NCI-H526 treated with DMSO at 0.1 percent for 48 hours (cell line): ENCODE results near the gene TMEM63C.
A peak's percentile ranks its signal among the peaks of the same experiment; 100 is the strongest.

Experiments
- DNase-seq: peaks from one replicate; lab custom pipeline; 2025; lab: John Stamatoyannopoulos, UW

The TMEM63C gene

GRCh38 chr14:77253333-77254190 lies 72.0 kb downstream of the TMEM63C start:
- DNase-seq, result no peak

- DNase-seq, result no peak
Observed at GRCh38 chr14:77256694-77257093, 75.1 kb downstream of the TMEM63C start.

- DNase-seq, result no peak
Observed at GRCh38 chr14:77257700-77258099, 76.1 kb downstream of the TMEM63C start.

- DNase-seq, result no peak
Observed at GRCh38 chr14:77258566-77258965, 77.0 kb downstream of the TMEM63C start.

- DNase-seq, result no peak
Observed at GRCh38 chr14:77259025-77259715, 77.6 kb downstream of the TMEM63C start.

- DNase-seq, result no peak
Observed at GRCh38 chr14:77260199-77260598, 78.6 kb downstream of the TMEM63C start.

GRCh38 chr14:77260631-77261030 lies 79.0 kb downstream of the TMEM63C start:
- no peak for DNase-seq

- DNase-seq, result no peak
Observed at GRCh38 chr14:77264466-77265186, 83.0 kb downstream of the TMEM63C start.

GRCh38 chr14:77265187-77265515 lies 83.6 kb downstream of the TMEM63C start:
- DNase-seq, result no peak

GRCh38 chr14:77265561-77266335 lies 84.2 kb downstream of the TMEM63C start:
- no peak for DNase-seq

GRCh38 chr14:77266336-77266735 lies 84.7 kb downstream of the TMEM63C start:
- DNase-seq, result no peak

- DNase-seq, result no peak
Observed at GRCh38 chr14:77267937-77268699, 86.5 kb downstream of the TMEM63C start.

- peak; percentile 6 for DNase-seq
Observed at GRCh38 chr14:77268989-77269600, 87.5 kb downstream of the TMEM63C start.

GRCh38 chr14:77270361-77271112 lies 88.9 kb downstream of the TMEM63C start:
- peak; percentile 2 for DNase-seq

GRCh38 chr14:77271113-77271710 lies 89.6 kb downstream of the TMEM63C start, which contains the start of gene NGB:
NGB (minus strand) TSS chr14:77271206; CDS start chr14:77270937, 269 bp downstream.
- no peak for DNase-seq

- DNase-seq, result no peak
Observed at GRCh38 chr14:77272261-77272660, 90.7 kb downstream of the TMEM63C start.

- DNase-seq, result no peak
Observed at GRCh38 chr14:77273796-77274195, 92.2 kb downstream of the TMEM63C start.

- DNase-seq, result no peak
Observed at GRCh38 chr14:77275041-77275580, 93.5 kb downstream of the TMEM63C start.

- DNase-seq, result no peak
Observed at GRCh38 chr14:77275601-77276017, 94.0 kb downstream of the TMEM63C start.
